ENCODE results near the gene ACSL5.

- TF ChIP-seq ZNF274 (IDR thresholded peaks at IDR 0.05; ENCODE audit: insufficient read depth, insufficient read length) (no peak), ZBTB33 (IDR thresholded peaks at IDR 0.05) (no peak), E2F8 (IDR thresholded peaks at IDR 0.05; ENCODE audit: low read depth, partially characterized antibody) (no peak), SREBF2 (IDR thresholded peaks at IDR 0.05; ENCODE audit: low read length) (no peak), USF2 (IDR thresholded peaks at IDR 0.05; ENCODE audit: borderline replicate concordance, low read depth, low read length) (no peak)
Measured at GRCh38 chr10:112467541-112468075, 93.7 kb downstream of the ACSL5 start.

All from GM12878 (cell line).